Transverse colon (tissue), 4 donors: Measurements from ENCODE around the gene SP100. TPM values are rescaled to one million over a fixed set of nuclear protein-coding genes. Genes with fewer than 3 reads are reported as not detected.

ENCODE experiments used
- DNase-seq: peaks from one replicate; pipeline ENCODE4 v3.0.0-alpha.2; 2019
- H3K27ac ChIP-seq, 4 donors: fragments of 200-600 bp; sonication (generic); 2 replicates each; pipeline ENCODE4 v1.5.1; 2016 to 2018; ENCODE audit warnings: inconsistent platforms in 4 of 4
- H3K27me3 ChIP-seq: fragments of 200-600 bp; sonication (generic); 2 replicates; pipeline ENCODE4 v1.5.1; 2017; ENCODE audit warnings: inconsistent platforms
- H3K36me3 ChIP-seq, 4 donors: fragments of 200-600 bp; sonication (generic); 2 replicates each; pipeline ENCODE4 v1.5.1; 2017 to 2019; ENCODE audit warnings: inconsistent platforms in 4 of 4
- H3K4me1 ChIP-seq, 4 donors: fragments of 200-600 bp; sonication (generic); 2 replicates each; pipeline ENCODE4 v1.5.1; 2017 to 2020; ENCODE audit warnings: inconsistent platforms in 4 of 4
- H3K4me3 ChIP-seq, 4 donors: fragments of 200-600 bp; sonication (generic); 1 replicate in 1 of 4; 2 replicates in 3 of 4; pipeline versions ENCODE4 v1.5.1 to v1.6.1; 2017 to 2019; ENCODE audit warnings: inconsistent platforms in 4 of 4
- H3K9me3 ChIP-seq, 2 donors: fragments of 200-600 bp; sonication (generic); 2 replicates each; pipeline ENCODE4 v1.5.1; 2017 to 2019; ENCODE audit warnings: inconsistent platforms in 2 of 2
- CTCF ChIP-seq, 5 experiments: fragments of 200-600 bp in 3 of 5; fragments of 450-650 bp in 2 of 5; sonication (generic) in 3 of 5; IDR thresholded peaks; 1 replicate in 2 of 5; 2 replicates in 3 of 5; pipeline ENCODE4 v1.5.1; 2016 to 2017; ENCODE audit warnings: antibody characterized with exemption in 5 of 5, inconsistent platforms in 3 of 5, mild to moderate bottlenecking in 2 of 5, moderate library complexity in 1 of 5
- EP300 ChIP-seq: sonication (generic); formaldehyde crosslinking; IDR thresholded peaks from one replicate; pipeline ENCODE4 v1.6.1; 2017; ENCODE audit warnings: antibody characterized with exemption, low read depth
- POLR2A ChIP-seq: fragments of 450-650 bp; IDR thresholded peaks from one replicate; pipeline ENCODE4 v1.6.1; 2016; ENCODE audit warnings: antibody characterized with exemption, mild to moderate bottlenecking, moderate library complexity
- POLR2AphosphoS5 ChIP-seq, 3 donors: sonication (generic); formaldehyde crosslinking; IDR thresholded peaks; one replicate each; pipeline ENCODE4 v1.6.1; 2016; ENCODE audit warnings: antibody characterized with exemption in 3 of 3
- WGBS, 2 donors: methylation state at CpG; one replicate each; pipeline ENCODE4 v1.1.5; 2018; ENCODE audit warnings: low coverage in 1 of 2; 5-methylcytosine and 5-hydroxymethylcytosine counted together
- in situ Hi-C, 4 donors: fragments of 200-750 bp; cut with MboI; loops; one replicate each; pipeline versions ENCODE4 v1.15.0 to v1.15.1; 2017; ENCODE audit warnings: low sequenced_read_pairs in 3 of 4, low pct_ligation_motif_present in 1 of 4, low pct_unique_long_range_greater_than_20kb in 1 of 4
- intact Hi-C: fragments of 100-400 bp; cut with DNase I; formaldehyde crosslinking; loops from one replicate; pipeline ENCODE4 v1.15.1; 2023; ENCODE audit warnings: low total_unique reads
- total RNA-seq, 4 donors: library from RNA; depleted of rRNA; stranded (reverse); fragments of >200 nt; gene quantifications; one replicate each; pipeline ENCODE4 v1.1.0, GENCODE V29; 2016

The SP100 gene
- total RNA-seq, 4 donors from 2014 or later, result 44.6 to 252 (median 99.7) TPM

- Histone ChIP-seq H3K9me3 (no peaks in the 10 kb centered on the region), H3K27me3 (no peaks in the 10 kb centered on the region), H3K4me3 (no peak overlapping the region), H3K4me1 (peaks cover 0 to 4% (median 2%) of the 10 kb centered on the region in 4 donors), H3K27ac (peak overlapping the region; percentile 28 to 57 (median 44)), H3K36me3 (peaks cover 0 to 79% (median 27%) of the 10 kb centered on the region in 4 donors)
- intact Hi-C loops, result no loop called here
- no peak for TF ChIP-seq POLR2A
- no peak for TF ChIP-seq EP300
- TF ChIP-seq CTCF (IDR thresholded peaks at IDR 0.05), result no peak
- peak in 1 of 3 donors; percentile 21 for TF ChIP-seq POLR2AphosphoS5 (IDR thresholded peaks at IDR 0.05)
- in situ Hi-C loops, result no loop called here
- no peak for DNase-seq
- 81 to 91% methylated on average over 8 of the region's 8 CpGs for WGBS, 2 donors
These were observed 31.8 kb downstream of the SP100 start for GRCh38 chr2:230447455-230448451.

GRCh38 chr2:230449901-230450467, 34.0 kb downstream of the SP100 start:
- H3K4me3 ChIP-seq, result no peak overlapping the region
- in situ Hi-C loops (no loop called here), intact Hi-C loops (no loop called here)
- no peaks in the 10 kb centered on the region for H3K9me3 ChIP-seq
- H3K27ac ChIP-seq, result no peak overlapping the region
- peaks cover 0 to 4% (median 2%) of the 10 kb centered on the region in 4 donors for H3K4me1 ChIP-seq
- TF ChIP-seq POLR2A (no peak), CTCF (IDR thresholded peaks at IDR 0.05) (no peak), EP300 (no peak), POLR2AphosphoS5 (IDR thresholded peaks at IDR 0.05) (no peak)
- no peak for DNase-seq
- H3K36me3 ChIP-seq, result peaks cover 0 to 66% (median 22%) of the 10 kb centered on the region in 4 donors
- 88 to 92% methylated on average over 6 of the region's 6 CpGs for WGBS, 2 donors
- H3K27me3 ChIP-seq, result no peaks in the 10 kb centered on the region

- TF ChIP-seq POLR2A, result no peak
- TF ChIP-seq POLR2AphosphoS5 (IDR thresholded peaks at IDR 0.05), result no peak
- TF ChIP-seq CTCF (IDR thresholded peaks at IDR 0.05), result no peak
- TF ChIP-seq EP300, result no peak
- Histone ChIP-seq H3K36me3 (peaks cover 0 to 61% (median 21%) of the 10 kb centered on the region in 4 donors), H3K9me3 (no peaks in the 10 kb centered on the region), H3K27me3 (no peaks in the 10 kb centered on the region), H3K4me3 (no peak overlapping the region), H3K4me1 (peaks cover 0 to 4% (median 0%) of the 10 kb centered on the region in 4 donors), H3K27ac (no peak overlapping the region)
- 82 to 83% methylated on average over 2 of the region's 2 CpGs for WGBS, 2 donors
- intact Hi-C loops, result no loop called here
- in situ Hi-C loops, result no loop called here
- DNase-seq, result no peak
These were observed 37.0 kb downstream of the SP100 start for GRCh38 chr2:230453006-230453405.

- Histone ChIP-seq H3K27ac (no peak overlapping the region), H3K27me3 (no peaks in the 10 kb centered on the region), H3K4me3 (no peak overlapping the region), H3K9me3 (no peaks in the 10 kb centered on the region), H3K36me3 (peaks cover 0 to 60% (median 17%) of the 10 kb centered on the region in 4 donors), H3K4me1 (no peaks in the 10 kb centered on the region)
- in situ Hi-C loops (no loop called here), intact Hi-C loops (no loop called here)
- TF ChIP-seq POLR2A (no peak), EP300 (no peak), POLR2AphosphoS5 (IDR thresholded peaks at IDR 0.05) (no peak), CTCF (IDR thresholded peaks at IDR 0.05) (no peak)
- no peak for DNase-seq
- 92 to 95% methylated on average over 2 of the region's 2 CpGs for WGBS, 2 donors
These were observed 39.1 kb downstream of the SP100 start for GRCh38 chr2:230455005-230455684.
